Measurements from ENCODE around the gene RASAL1.

GRCh38 chr12:113095405-113095804 lies 40.2 kb downstream of the RASAL1 start:
- no peak for TF ChIP-seq POLR2A (IDR thresholded peaks at IDR 0.05)
- TF ChIP-seq CTCF (IDR thresholded peaks at IDR 0.05): no peak

Data from Peyer's patch (tissue), 4 donors.